Central memory CD8-positive, alpha-beta T cell (primary cell): ENCODE measurements around the gene GAL3ST3.

ENCODE experiments used
- ATAC-seq: fragments of 150-1000 bp; cut with Tn5 transposase; replicated peaks from 2 replicates; pipeline ENCODE4 v1.10.0; 2022; ENCODE audit warnings: mild to moderate bottlenecking, moderate FRiP score, moderate number of reproducible peaks; ENCODE audit not compliant: poor library complexity, severe bottlenecking; ENCODE audit errors: extremely low read depth
- DNase-seq, 2 donors: peaks; one replicate each; pipeline ENCODE4 v3.0.0; 2021; ENCODE audit warnings: low spot score in 2 of 2
- H3K27ac Mint-ChIP-seq: one replicate; pipeline ENCODE4 v1.8.0; 2022; ENCODE audit warnings: low read depth, mild to moderate bottlenecking, moderate library complexity, mixed read lengths
- H3K27me3 Mint-ChIP-seq: one replicate; pipeline ENCODE4 v1.8.0; 2022; ENCODE audit warnings: mixed read lengths
- H3K36me3 Mint-ChIP-seq: one replicate; pipeline ENCODE4 v1.8.0; 2022; ENCODE audit warnings: mild to moderate bottlenecking, moderate library complexity, mixed read lengths; ENCODE audit not compliant: insufficient read depth
- H3K4me1 Mint-ChIP-seq: one replicate; pipeline ENCODE4 v1.8.0; 2022; ENCODE audit warnings: mixed read lengths
- H3K4me3 Mint-ChIP-seq: one replicate; pipeline ENCODE4 v1.8.0; 2022; ENCODE audit warnings: mild to moderate bottlenecking, moderate library complexity, mixed read lengths
- H3K9me3 Mint-ChIP-seq: one replicate; pipeline ENCODE4 v1.8.0; 2022; ENCODE audit warnings: mixed read lengths

The GAL3ST3 gene

DNA sequence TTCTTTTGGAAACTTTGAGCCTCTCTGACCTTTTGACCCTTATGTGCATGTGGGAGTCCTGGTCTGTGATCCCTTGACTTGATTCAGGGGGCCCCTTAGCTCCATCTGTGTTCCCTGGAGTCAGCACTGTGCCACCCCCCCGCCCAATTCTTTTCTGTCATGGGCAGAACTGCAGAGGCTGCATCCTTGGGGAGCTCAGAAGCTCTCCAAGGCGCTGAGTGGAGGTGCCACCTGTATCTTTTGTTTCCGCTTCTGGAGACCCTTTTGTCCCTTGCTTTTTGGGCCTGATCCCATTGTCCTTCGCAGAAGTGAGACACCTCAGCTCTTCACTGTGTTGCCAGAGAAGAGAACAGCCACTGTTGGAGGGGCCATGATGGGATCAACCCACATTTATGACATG is 18.7 kb upstream of the GAL3ST3 start:
- ATAC-seq (no peak), DNase-seq (no peak)
- Mint-ChIP-seq H3K4me1 (peaks cover 59% of the 10 kb centered on the region), H3K9me3 (no peaks in the 10 kb centered on the region), H3K36me3 (peaks cover 68% of the 10 kb centered on the region), H3K27ac (peak overlapping the region; percentile 78), H3K27me3 (no peaks in the 10 kb centered on the region), H3K4me3 (peak overlapping the region; percentile 55)

DNA sequence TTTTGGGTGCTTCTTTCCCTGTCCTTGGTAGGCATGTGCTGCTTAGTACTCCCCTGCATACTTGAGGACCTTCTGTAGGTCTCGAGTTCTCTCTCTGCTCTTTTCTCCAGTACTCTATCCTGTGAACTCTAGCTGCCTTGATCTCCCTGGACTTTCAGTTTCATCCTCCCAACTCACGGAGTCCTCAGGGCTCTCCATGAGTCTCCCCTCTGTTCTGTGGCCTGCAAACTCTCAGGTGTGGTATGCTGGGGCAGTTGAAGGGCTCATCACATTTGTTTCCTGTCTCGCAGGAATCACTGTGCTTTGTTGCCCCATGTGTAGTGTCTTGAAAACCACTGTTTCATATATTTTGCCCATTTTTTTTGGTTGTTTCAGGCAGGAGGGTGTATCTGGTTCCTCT is 17.8 kb upstream of the GAL3ST3 start:
- no peaks in the 10 kb centered on the region for H3K27me3 Mint-ChIP-seq
- peak overlapping the region; percentile 38 for H3K27ac Mint-ChIP-seq
- DNase-seq (no peak), ATAC-seq (no peak)
- H3K36me3 Mint-ChIP-seq = peaks cover 69% of the 10 kb centered on the region
- H3K4me1 Mint-ChIP-seq = peaks cover 50% of the 10 kb centered on the region
- H3K9me3 Mint-ChIP-seq = no peaks in the 10 kb centered on the region
- no peak overlapping the region for H3K4me3 Mint-ChIP-seq

DNA sequence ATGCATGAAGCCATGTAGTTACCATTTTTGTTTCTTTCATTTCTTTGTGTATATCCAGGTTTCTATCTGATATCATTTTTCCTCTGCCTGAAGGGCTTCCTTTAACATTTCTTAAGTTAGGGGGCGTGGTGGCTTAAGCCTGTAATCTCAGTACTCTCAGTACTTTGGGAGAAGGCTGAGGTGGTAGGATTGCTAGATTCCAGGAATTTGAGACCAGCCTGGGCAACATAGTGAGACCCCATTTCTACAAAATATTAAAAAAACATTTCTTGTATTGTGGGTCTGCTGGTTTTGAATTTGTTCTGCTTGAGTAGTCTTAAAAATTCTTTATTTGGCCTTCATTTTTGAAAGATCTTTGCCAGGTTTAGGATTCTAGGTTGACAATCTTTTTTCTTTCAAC is 15.6 kb upstream of the GAL3ST3 start:
- Mint-ChIP-seq H3K4me3 (no peak overlapping the region), H3K4me1 (peaks cover 54% of the 10 kb centered on the region), H3K27ac (peak overlapping the region; percentile 62), H3K27me3 (no peaks in the 10 kb centered on the region), H3K36me3 (peaks cover 86% of the 10 kb centered on the region), H3K9me3 (no peaks in the 10 kb centered on the region)
- ATAC-seq (no peak), DNase-seq (no peak)

DNA sequence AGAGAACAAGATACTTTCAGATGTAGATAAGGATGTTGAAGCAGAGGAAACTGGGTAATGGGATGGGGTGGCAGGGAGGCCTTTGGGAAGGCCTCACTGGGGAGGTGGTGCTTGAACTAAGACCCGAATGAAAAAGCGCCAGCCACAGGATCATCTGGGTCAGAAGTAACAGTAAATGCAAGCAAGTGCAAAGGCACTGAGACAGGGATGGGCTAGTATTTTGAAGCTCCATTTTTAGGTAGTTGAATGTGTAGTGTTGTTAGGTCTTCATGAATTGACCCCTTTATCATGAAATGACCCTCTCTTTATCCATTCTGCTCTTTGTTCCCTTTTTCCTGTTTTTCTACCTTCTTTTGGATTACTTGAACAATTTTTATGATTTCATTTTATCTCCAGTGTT is 14.9 kb upstream of the GAL3ST3 start:
- no peaks in the 10 kb centered on the region for H3K9me3 Mint-ChIP-seq
- no peak overlapping the region for H3K4me3 Mint-ChIP-seq
- DNase-seq (no peak), ATAC-seq (no peak)
- no peak overlapping the region for H3K27ac Mint-ChIP-seq
- no peaks in the 10 kb centered on the region for H3K27me3 Mint-ChIP-seq
- H3K4me1 Mint-ChIP-seq = peaks cover 50% of the 10 kb centered on the region
- peaks cover 87% of the 10 kb centered on the region for H3K36me3 Mint-ChIP-seq

DNA sequence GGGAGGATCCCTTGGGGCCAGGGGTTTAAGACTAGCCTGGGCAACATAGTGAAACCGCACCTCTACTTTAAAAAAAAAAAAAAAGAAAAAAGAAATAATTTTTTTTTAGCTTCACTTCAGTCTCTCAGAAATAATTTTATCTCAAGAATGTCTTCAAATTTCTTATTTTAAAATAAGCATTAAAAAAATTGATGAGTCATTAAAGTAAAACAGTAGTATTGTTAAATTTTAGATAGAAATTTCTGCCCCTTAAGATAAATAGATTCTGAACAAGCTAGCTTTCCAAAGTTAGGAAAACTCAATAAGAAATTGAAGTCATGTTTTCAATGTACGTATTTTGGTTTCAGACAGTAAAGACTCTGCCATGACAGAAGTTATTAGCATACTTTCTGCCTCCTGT is 13.4 kb upstream of the GAL3ST3 start:
- Mint-ChIP-seq H3K4me3 (no peak overlapping the region), H3K36me3 (peaks cover 89% of the 10 kb centered on the region), H3K27ac (no peak overlapping the region), H3K27me3 (no peaks in the 10 kb centered on the region), H3K9me3 (no peaks in the 10 kb centered on the region), H3K4me1 (peaks cover 44% of the 10 kb centered on the region)
- no peak for ATAC-seq
- DNase-seq = no peak

DNA sequence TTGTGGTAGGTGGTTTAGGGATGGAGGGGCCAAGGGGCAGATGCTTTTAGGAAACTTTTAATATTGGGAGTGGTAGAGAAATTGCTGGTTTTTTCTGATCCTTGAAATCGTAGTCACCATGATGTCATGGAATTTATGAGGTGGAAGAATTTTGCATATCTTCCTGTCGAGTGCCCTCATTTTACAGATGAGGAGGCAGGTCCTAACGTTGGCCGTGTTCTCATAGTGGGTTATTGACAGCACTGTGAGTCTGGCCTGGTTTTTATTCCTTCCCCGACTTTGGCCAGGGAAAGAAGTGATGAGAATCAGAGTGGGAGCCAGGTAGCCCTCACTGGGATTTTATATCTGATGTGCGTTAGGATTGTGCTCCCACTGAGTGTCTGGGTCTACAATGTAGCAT is 12.3 kb upstream of the GAL3ST3 start:
- no peak overlapping the region for H3K27ac Mint-ChIP-seq
- H3K27me3 Mint-ChIP-seq = no peaks in the 10 kb centered on the region
- ATAC-seq (no peak), DNase-seq (no peak)
- peaks cover 38% of the 10 kb centered on the region for H3K4me1 Mint-ChIP-seq
- no peaks in the 10 kb centered on the region for H3K9me3 Mint-ChIP-seq
- H3K4me3 Mint-ChIP-seq = no peak overlapping the region
- peaks cover 89% of the 10 kb centered on the region for H3K36me3 Mint-ChIP-seq

DNA sequence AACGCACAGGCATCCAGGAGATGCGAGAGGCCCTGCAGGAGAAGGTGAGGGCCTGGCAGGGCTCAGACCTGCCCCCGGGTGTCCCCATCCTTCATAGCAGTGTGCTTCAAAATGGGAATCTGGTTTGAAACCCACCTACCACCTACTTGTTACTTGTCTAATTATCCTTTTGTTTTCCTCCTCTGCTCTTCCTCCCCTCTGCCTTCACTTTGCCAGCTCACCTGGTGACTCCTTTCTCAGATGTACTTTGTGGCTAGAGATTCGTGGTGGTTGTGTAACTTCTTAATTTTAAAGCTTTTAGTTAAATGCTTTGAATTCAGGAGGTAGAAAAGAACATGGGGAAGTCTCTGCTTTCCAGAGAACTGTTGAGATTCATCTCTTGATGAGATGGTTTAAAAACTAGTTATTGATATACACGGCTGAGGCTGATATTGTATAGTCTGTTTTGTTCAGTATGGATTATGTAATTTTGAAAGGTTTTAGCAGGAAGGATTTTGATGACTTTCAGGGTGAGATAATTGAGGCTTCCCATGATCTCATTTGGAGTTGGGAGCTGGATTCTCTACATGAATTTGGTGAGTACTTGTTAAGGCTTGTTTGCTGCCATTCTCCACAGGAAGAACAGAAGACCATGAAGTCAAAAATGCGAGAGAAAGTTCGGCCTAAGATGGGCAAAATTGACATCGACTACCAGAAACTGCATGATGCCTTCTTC is 11.2 kb upstream of the GAL3ST3 start:
- H3K27me3 Mint-ChIP-seq = no peaks in the 10 kb centered on the region
- DNase-seq = no peak
- H3K4me1 Mint-ChIP-seq = peaks cover 42% of the 10 kb centered on the region
- no peak overlapping the region for H3K4me3 Mint-ChIP-seq
- peaks cover 91% of the 10 kb centered on the region for H3K36me3 Mint-ChIP-seq
- H3K9me3 Mint-ChIP-seq = no peaks in the 10 kb centered on the region
- ATAC-seq = no peak
- H3K27ac Mint-ChIP-seq = no peak overlapping the region

DNA sequence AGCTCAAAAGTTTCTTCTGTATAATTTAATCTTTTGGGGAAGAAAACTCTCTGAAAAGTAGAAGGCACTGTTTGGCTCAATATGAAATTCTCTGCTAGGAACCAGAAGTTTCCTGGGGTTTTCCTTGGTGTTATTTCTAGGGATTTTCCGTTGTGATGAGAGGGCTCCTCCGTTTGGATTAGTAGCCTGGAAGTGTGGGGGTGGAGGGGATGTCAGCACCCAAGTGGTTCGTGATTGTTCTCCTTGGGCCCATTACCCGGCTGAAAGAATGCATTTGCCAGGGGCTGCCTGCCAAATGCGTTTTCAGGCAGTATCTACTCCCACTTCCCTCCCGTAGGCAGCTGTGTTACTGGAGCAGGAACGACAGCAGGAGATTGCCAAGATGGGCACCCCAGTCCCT is 7.5 kb upstream of the GAL3ST3 start:
- Mint-ChIP-seq H3K36me3 (peaks cover 81% of the 10 kb centered on the region), H3K4me1 (peaks cover 55% of the 10 kb centered on the region), H3K9me3 (no peaks in the 10 kb centered on the region), H3K27me3 (no peaks in the 10 kb centered on the region), H3K4me3 (no peak overlapping the region), H3K27ac (no peak overlapping the region)
- ATAC-seq = no peak
- no peak for DNase-seq

DNA sequence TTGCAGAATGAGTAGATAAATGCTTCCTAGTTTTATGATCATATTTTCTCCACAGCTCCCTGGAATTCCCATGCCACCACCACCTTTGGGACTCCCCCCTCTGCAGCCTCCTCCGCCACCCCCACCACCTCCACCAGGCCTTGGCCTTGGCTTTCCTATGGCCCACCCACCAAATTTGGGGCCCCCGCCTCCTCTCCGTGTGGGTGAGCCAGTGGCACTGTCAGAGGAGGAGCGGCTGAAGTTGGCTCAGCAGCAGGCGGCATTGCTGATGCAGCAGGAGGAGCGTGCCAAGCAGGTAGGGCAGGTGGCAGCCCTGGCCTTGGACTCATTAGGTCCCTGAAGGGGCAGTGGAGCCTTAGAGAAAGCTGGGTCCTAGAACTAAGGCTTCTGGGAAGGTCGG is 6.1 kb upstream of the GAL3ST3 start:
- peaks cover 66% of the 10 kb centered on the region for H3K36me3 Mint-ChIP-seq

DNA sequence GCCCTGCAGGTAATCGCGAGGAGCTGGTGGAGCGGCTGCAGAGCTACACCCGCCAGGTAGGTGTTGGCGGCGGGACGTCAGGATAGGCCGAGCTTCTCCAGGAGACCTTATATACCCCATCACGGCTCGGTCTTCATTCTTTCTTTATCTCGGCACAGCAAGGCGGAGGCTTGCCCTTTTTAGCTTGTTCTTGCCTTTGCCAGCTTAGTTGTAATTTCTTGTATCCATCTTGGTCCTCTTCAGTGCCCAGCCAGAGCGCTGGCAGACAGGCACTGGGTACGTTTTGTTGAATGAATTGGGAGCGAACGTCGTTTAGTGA is 3.7 kb upstream of the GAL3ST3 start:
- Mint-ChIP-seq H3K4me3 (peak overlapping the region; percentile 100), H3K4me1 (peaks cover 42% of the 10 kb centered on the region)

More for the DNA sequence above, 6.1 kb upstream of the GAL3ST3 start:
- no peaks in the 10 kb centered on the region for H3K9me3 Mint-ChIP-seq
- no peaks in the 10 kb centered on the region for H3K27me3 Mint-ChIP-seq
- peak overlapping the region; percentile 34 for H3K4me3 Mint-ChIP-seq
- no peak for DNase-seq
- no peak overlapping the region for H3K27ac Mint-ChIP-seq
- ATAC-seq = no peak
- peaks cover 54% of the 10 kb centered on the region for H3K4me1 Mint-ChIP-seq

DNA sequence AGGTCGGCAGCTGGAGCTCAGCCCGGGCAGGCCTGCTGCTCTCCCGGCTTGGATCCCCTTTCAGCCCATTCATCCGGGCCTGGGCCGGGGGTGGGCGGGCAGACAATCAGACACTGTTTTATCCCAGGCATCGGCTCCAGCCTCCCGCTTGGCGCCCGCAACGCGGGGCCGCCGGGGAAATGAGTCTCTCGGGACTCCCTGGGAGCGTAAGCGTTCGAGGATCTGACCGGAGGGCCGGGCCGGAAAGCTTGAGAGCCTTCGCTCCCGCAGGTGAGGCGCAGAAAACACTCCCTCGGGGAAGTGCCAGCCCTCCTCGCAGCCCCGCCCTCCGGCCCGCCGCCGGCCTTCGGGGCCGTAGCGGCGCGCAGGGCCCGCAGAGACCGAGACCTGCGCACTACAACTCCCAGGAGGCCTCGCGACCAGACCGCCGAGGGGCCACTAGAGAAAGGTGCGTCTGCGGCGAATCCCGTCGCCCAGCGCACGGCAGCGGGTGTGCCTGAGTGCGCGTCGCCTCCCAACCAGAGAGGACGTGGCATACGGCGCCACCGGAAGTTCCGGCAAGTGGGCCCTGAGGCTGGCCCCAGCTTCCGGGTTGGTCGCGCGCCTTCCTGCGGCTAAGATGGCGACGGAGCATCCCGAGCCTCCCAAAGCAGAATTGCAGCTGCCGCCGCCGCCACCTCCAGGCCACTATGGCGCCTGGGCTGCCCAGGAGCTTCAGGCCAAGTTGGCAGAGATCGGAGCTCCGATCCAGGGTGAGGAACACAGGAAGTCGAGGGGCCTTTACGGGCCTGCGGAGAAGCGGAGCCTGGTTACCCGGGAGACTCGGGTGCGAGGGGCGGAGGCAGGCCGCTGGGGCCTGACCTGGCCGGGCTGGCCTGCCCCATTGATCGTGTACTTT is 3.1 kb upstream of the GAL3ST3 start, which contains the start of gene SF3B2:
Gene SF3B2, plus strand, starts transcription at position 599 of the 898 bp plus-strand sequence. Its CDS starts 21 bp downstream, at position 620.
- H3K27ac Mint-ChIP-seq = peak within 1 kb of the TSS; percentile 99
- peaks cover 36% of the 10 kb centered on the region for H3K36me3 Mint-ChIP-seq
- peak; percentile 82 to 90 for DNase-seq
- no peaks in the 10 kb centered on the region for H3K27me3 Mint-ChIP-seq
- H3K4me1 Mint-ChIP-seq = peaks cover 37% of the 10 kb centered on the region
- H3K4me3 Mint-ChIP-seq = peak within 1 kb of the TSS; percentile 100
- H3K9me3 Mint-ChIP-seq = no peaks in the 10 kb centered on the region
- peak; percentile 97 for ATAC-seq

More for the DNA sequence above, 3.7 kb upstream of the GAL3ST3 start:
- Mint-ChIP-seq H3K36me3 (peaks cover 42% of the 10 kb centered on the region), H3K9me3 (no peaks in the 10 kb centered on the region), H3K27ac (peak overlapping the region; percentile 99), H3K27me3 (no peaks in the 10 kb centered on the region)
- ATAC-seq = peak; percentile 4
- no peak for DNase-seq

DNA sequence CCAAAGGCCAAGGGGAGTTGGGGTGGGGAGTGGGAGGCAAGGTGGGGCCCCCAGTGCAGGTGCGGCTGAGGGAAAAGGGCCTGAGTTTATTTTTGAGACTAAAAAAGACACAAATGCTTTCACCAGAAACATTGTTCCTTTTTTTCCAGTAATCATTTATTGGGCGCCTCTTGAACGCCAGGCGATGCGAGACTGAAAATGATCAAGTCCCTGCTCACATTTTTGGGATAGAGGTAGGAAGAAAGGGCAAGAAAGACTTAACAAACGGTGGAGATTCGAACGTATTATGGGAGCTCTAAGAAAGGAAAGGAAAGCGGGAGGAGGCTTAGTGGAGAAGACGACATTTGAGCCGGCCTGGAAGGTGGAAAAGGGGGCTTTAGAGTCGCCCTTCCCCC is 2.4 kb upstream of the GAL3ST3 start:
- peak overlapping the region; percentile 99 for H3K27ac Mint-ChIP-seq
- peak overlapping the region; percentile 100 for H3K4me3 Mint-ChIP-seq
- ATAC-seq (no peak), DNase-seq (no peak)
- H3K36me3 Mint-ChIP-seq = peaks cover 32% of the 10 kb centered on the region
- H3K27me3 Mint-ChIP-seq = no peaks in the 10 kb centered on the region
- H3K4me1 Mint-ChIP-seq = peaks cover 36% of the 10 kb centered on the region
- no peaks in the 10 kb centered on the region for H3K9me3 Mint-ChIP-seq
